ENCODE results near the gene TRUB2.

TRUB2 gene

GRCh38 chr9:128297221-128297773 lies 24.9 kb downstream of the TRUB2 start:
- no peak for DNase-seq (ENCODE audit: low spot score)

GRCh38 chr9:128296340-128297220 lies 25.7 kb downstream of the TRUB2 start:
- no peak for TF ChIP-seq CTCF (IDR thresholded peaks at IDR 0.05; ENCODE audit: extremely low read depth, missing control alignments)

More at GRCh38 chr9:128297221-128297773, 24.9 kb downstream of the TRUB2 start:
- TF ChIP-seq CTCF (IDR thresholded peaks at IDR 0.05; ENCODE audit: extremely low read depth, missing control alignments), result no peak

GRCh38 chr9:128294142-128294541 lies 28.1 kb downstream of the TRUB2 start:
- TF ChIP-seq CTCF (IDR thresholded peaks at IDR 0.05; ENCODE audit: extremely low read depth, missing control alignments), result no peak
- DNase-seq (ENCODE audit: low spot score), result no peak

More at GRCh38 chr9:128296340-128297220, 25.7 kb downstream of the TRUB2 start:
- DNase-seq (ENCODE audit: low spot score), result no peak

- DNase-seq (ENCODE audit: low spot score), result no peak
- no peak for TF ChIP-seq CTCF (IDR thresholded peaks at IDR 0.05; ENCODE audit: extremely low read depth, missing control alignments)
These were observed 29.2 kb downstream of the TRUB2 start for GRCh38 chr9:128293091-128293490.

- no peak for DNase-seq (ENCODE audit: low spot score)
- TF ChIP-seq CTCF (IDR thresholded peaks at IDR 0.05; ENCODE audit: extremely low read depth, missing control alignments), result no peak
These were observed 30.2 kb downstream of the TRUB2 start for GRCh38 chr9:128292009-128292408.

- TF ChIP-seq CTCF (IDR thresholded peaks at IDR 0.05; ENCODE audit: extremely low read depth, missing control alignments), result no peak
- no peak for DNase-seq (ENCODE audit: low spot score)
These were observed 33.8 kb downstream of the TRUB2 start for GRCh38 chr9:128288273-128289004.

GRCh38 chr9:128286440-128286839 lies 35.8 kb downstream of the TRUB2 start:
- TF ChIP-seq CTCF (IDR thresholded peaks at IDR 0.05; ENCODE audit: extremely low read depth, missing control alignments), result no peak
- DNase-seq (ENCODE audit: low spot score), result no peak

Measured in GM20000 (cell line).